Left ventricle myocardium inferior (tissue), 1 donor: ENCODE results near the gene UBL3. TPM values are rescaled to one million over a fixed set of nuclear protein-coding genes. Genes with fewer than 3 reads are reported as not detected.

Source experiments
- DNase-seq: peaks from one replicate; pipeline ENCODE4 v3.0.0-alpha.2; 2020
- H3K27ac ChIP-seq: fragments of 200-600 bp; replicated peaks from 2 replicates; pipeline ENCODE4 v1.8.0; 2021
- H3K27me3 ChIP-seq: fragments of 200-600 bp; 2 replicates; pipeline ENCODE4 v1.8.0; 2021; ENCODE audit warnings: low read depth
- H3K36me3 ChIP-seq: fragments of 200-600 bp; 2 replicates; pipeline ENCODE4 v1.8.0; 2021
- H3K4me1 ChIP-seq: fragments of 200-600 bp; 2 replicates; pipeline ENCODE4 v1.8.0; 2021
- H3K4me3 ChIP-seq: fragments of 200-600 bp; 2 replicates; pipeline ENCODE4 v1.8.0; 2021; ENCODE audit warnings: mild to moderate bottlenecking, moderate library complexity
- H3K9me3 ChIP-seq: fragments of 200-600 bp; replicated peaks from 2 replicates; pipeline ENCODE4 v1.8.0; 2021
- intact Hi-C: fragments of 100-400 bp; cut with micrococcal nuclease; formaldehyde crosslinking; loops from one replicate; pipeline ENCODE4 v1.11.0; 2022
- total RNA-seq: library from RNA; stranded (reverse); fragmentation: NEBNext Ultra II Directional; extraction: Animal tissue kit (Norgen Biotek cat#: 25700); gene quantifications from one replicate; pipeline ENCODE4 v1.2.1, GENCODE V29; 2021
- TF ChIP-seq, protein P1 (sequence below): fragments of 200-600 bp; IDR thresholded peaks from 2 replicates; pipeline ENCODE4 v1.8.0; 2021; ENCODE audit warnings: antibody characterized with exemption, mild to moderate bottlenecking, borderline replicate concordance
- donor health status: DM: no; HTN: yes; CAD: no; lungs with severe emphysema.

The UBL3 gene
- total RNA-seq, 1 donor from 2014 or later, result 25.2 TPM

GRCh38 chr13:29810898-29811297 is 39.5 kb downstream of the UBL3 start:
- TF ChIP-seq, protein P1, sequence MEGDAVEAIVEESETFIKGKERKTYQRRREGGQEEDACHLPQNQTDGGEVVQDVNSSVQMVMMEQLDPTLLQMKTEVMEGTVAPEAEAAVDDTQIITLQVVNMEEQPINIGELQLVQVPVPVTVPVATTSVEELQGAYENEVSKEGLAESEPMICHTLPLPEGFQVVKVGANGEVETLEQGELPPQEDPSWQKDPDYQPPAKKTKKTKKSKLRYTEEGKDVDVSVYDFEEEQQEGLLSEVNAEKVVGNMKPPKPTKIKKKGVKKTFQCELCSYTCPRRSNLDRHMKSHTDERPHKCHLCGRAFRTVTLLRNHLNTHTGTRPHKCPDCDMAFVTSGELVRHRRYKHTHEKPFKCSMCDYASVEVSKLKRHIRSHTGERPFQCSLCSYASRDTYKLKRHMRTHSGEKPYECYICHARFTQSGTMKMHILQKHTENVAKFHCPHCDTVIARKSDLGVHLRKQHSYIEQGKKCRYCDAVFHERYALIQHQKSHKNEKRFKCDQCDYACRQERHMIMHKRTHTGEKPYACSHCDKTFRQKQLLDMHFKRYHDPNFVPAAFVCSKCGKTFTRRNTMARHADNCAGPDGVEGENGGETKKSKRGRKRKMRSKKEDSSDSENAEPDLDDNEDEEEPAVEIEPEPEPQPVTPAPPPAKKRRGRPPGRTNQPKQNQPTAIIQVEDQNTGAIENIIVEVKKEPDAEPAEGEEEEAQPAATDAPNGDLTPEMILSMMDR, result no peak
- H3K36me3 ChIP-seq, result no peaks in the 10 kb centered on the region
- intact Hi-C loops, result no loop called here
- DNase-seq, result no peak
- no peaks in the 10 kb centered on the region for H3K27me3 ChIP-seq
- H3K4me1 ChIP-seq, result peaks cover 61% of the 10 kb centered on the region
- H3K9me3 ChIP-seq, result no peaks in the 10 kb centered on the region
- H3K27ac ChIP-seq, result no peak overlapping the region
- no peak overlapping the region for H3K4me3 ChIP-seq

DNA sequence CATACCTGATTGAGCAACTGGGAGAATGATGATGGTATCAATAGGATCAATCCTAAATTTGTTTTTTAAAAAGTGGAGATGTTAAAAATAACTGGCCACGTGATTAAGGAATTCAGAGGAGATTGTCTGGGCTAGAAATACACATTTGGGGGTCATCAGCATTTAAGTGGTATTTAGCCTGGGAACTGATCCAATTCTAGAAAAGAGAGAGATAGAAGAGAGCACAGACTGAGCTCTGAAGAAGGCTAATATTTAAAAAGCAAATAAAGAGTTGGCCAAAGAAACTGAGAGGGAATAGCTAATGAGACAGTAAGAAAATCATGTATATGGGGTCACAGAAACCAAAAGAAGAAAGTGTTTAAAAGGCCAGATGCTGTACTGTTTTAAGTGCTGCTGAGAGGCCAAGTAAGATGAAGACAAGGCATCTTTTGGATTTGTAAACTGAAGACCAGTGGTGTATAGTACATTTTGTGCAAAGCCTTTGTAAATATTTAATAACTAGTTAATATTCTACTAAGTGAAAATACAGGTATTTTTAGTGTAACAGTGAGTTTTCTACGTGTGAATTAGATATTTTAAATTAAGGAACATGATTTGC is 40.2 kb downstream of the UBL3 start:
- Histone ChIP-seq H3K4me3 (no peak overlapping the region), H3K4me1 (peaks cover 62% of the 10 kb centered on the region), H3K36me3 (no peaks in the 10 kb centered on the region), H3K27ac (no peak overlapping the region), H3K27me3 (no peaks in the 10 kb centered on the region), H3K9me3 (no peaks in the 10 kb centered on the region)
- intact Hi-C loops, result no loop called here
- DNase-seq, result no peak
- TF ChIP-seq, protein P1, result no peak

DNA sequence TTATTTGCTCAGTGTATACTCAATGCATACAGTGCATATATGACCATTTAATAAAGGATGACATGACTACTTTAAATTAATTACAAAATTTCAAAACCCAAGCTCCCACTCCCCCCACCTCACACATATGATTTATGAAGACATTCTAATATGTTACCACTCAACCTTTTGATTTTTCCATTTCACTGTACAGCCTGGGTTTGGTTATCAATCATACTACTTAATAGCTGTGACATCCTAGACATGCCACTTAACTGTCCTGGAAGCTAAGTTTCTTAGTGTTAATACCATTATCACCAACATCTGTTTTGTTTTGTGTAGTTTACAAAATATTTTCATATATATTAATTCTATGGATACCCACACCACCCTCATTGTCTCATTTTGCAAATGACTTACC is 42.2 kb downstream of the UBL3 start:
- H3K4me1 ChIP-seq, result peaks cover 69% of the 10 kb centered on the region
- DNase-seq, result no peak
- intact Hi-C loops, result no loop called here
- H3K4me3 ChIP-seq, result no peak overlapping the region
- no peaks in the 10 kb centered on the region for H3K36me3 ChIP-seq
- TF ChIP-seq, protein P1, result no peak
- no peaks in the 10 kb centered on the region for H3K27me3 ChIP-seq
- peaks cover 2% of the 10 kb centered on the region for H3K9me3 ChIP-seq
- no peak overlapping the region for H3K27ac ChIP-seq

DNA sequence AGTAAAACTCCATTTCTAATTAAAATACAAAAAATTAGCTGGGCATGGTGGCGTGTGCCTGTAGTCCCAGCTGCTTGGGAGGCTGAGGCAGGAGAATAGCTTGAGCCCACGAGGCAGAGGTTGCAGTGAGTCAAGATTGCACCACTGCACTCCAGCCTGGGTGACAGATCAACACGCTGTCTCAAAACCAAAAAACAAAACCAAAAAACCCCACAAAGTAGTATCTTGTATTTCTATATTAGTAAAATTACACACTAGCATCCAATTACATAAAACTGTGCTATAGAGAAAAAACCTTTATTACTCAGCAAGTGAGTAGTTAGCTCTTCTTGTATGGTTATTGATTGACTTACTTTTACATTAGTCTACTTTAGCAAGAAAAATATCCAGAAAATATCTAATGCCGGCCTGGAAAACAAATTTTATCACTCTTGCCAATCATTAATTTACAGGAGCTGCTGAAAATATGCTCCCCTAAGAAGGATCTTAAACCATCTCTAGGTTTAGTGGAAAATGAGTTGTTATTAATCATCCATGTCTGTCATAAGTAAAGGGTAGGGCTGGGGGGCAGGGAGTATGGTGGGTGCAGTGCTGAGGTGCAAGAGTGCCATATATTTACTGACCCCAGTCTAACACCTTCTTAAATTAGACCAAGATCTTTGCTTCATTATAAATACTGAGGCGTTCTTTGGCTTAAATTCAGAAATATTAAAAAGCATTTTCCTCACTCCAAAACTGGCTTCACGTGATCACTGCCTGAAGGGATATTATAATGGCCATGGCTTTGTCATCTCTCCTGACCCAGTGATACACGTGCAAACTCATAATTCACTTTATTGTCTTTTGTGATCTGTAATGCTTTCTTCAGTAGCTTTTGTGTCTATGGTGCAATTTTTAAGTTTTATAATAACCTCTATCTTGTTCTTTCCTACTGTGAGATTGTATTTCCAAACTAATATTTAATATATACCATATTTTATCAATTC is 44.1 kb downstream of the UBL3 start:
- H3K4me3 ChIP-seq, result no peak overlapping the region
- H3K27me3 ChIP-seq, result no peaks in the 10 kb centered on the region
- TF ChIP-seq, protein P1, result no peak
- no peaks in the 10 kb centered on the region for H3K36me3 ChIP-seq
- peaks cover 5% of the 10 kb centered on the region for H3K9me3 ChIP-seq
- H3K4me1 ChIP-seq, result peaks cover 64% of the 10 kb centered on the region
- no peak overlapping the region for H3K27ac ChIP-seq
- no peak for DNase-seq
- intact Hi-C loops, result no loop called here

- no peaks in the 10 kb centered on the region for H3K36me3 ChIP-seq
- peaks cover 5% of the 10 kb centered on the region for H3K9me3 ChIP-seq
- H3K4me3 ChIP-seq, result no peak overlapping the region
- H3K27me3 ChIP-seq, result no peaks in the 10 kb centered on the region
- TF ChIP-seq, protein P1, result no peak
- H3K4me1 ChIP-seq, result peaks cover 39% of the 10 kb centered on the region
- no peak for DNase-seq
- H3K27ac ChIP-seq, result no peak overlapping the region
- intact Hi-C loops, result no loop called here
These were observed 47.2 kb downstream of the UBL3 start for GRCh38 chr13:29803221-29803620.
